Breast epithelium (tissue), 4 donors: ENCODE data around the gene TGM5. TPM values are rescaled to one million over a fixed set of nuclear protein-coding genes. Genes with fewer than 3 reads are reported as not detected.

ENCODE experiments used
- DNase-seq, 2 donors: peaks; one replicate each; pipeline ENCODE4 v3.0.0-alpha.2; 2019; ENCODE audit warnings: low spot score in 2 of 2
- H3K27ac ChIP-seq, 2 donors: fragments of 200-600 bp; sonication (generic) in 1 of 2; one replicate each; pipeline ENCODE4 v1.5.1; 2016 to 2019; ENCODE audit warnings: mild to moderate bottlenecking in 1 of 2
- H3K27me3 ChIP-seq, 2 donors: fragments of 200-600 bp; sonication (generic) in 1 of 2; one replicate each; pipeline versions ENCODE4 v1.5.1 to v1.6.0; 2017 to 2019; ENCODE audit warnings: control low read depth in 1 of 2, mild to moderate bottlenecking in 1 of 2
- H3K36me3 ChIP-seq: fragments of 200-600 bp; one replicate; pipeline ENCODE4 v1.5.1; 2019
- H3K4me1 ChIP-seq, 2 donors: fragments of 200-600 bp; sonication (generic); one replicate each; pipeline ENCODE4 v1.5.1; 2016 to 2019; ENCODE audit warnings: control low read depth in 1 of 2
- H3K4me3 ChIP-seq, 3 donors: fragments of 200-600 bp; sonication (generic); 1 replicate in 2 of 3; 2 replicates in 1 of 3; pipeline ENCODE4 v1.5.1; 2016 to 2019; ENCODE audit warnings: mild to moderate bottlenecking in 3 of 3, moderate library complexity in 2 of 3
- H3K9me3 ChIP-seq, 2 donors: fragments of 200-600 bp; sonication (generic) in 1 of 2; one replicate each; pipeline ENCODE4 v1.5.1; 2016 to 2019; ENCODE audit warnings: control low read depth in 1 of 2
- POLR2A ChIP-seq: fragments of 450-650 bp; IDR thresholded peaks from one replicate; pipeline ENCODE4 v1.6.1; 2016; ENCODE audit warnings: antibody characterized with exemption, mild to moderate bottlenecking, moderate library complexity
- POLR2AphosphoS5 ChIP-seq, 3 donors: sonication (generic); formaldehyde crosslinking; IDR thresholded peaks; one replicate each; pipeline ENCODE4 v1.6.1; 2017; ENCODE audit warnings: antibody characterized with exemption in 3 of 3
- intact Hi-C: fragments of 100-400 bp; cut with DNase I; formaldehyde crosslinking; loops from one replicate; pipeline ENCODE4 v1.15.1; 2023; ENCODE audit warnings: low total_unique reads
- total RNA-seq, 3 donors: library from RNA; depleted of rRNA; stranded (reverse); fragments of >200 nt; gene quantifications; one replicate each; pipeline ENCODE4 v1.1.0, GENCODE V29; 2016
- TF ChIP-seq, protein P1 (sequence below), 3 donors: fragments of 450-650 bp; IDR thresholded peaks; one replicate each; pipeline ENCODE4 v1.5.1; 2016 to 2017; ENCODE audit warnings: antibody characterized with exemption in 3 of 3, mild to moderate bottlenecking in 3 of 3, moderate library complexity in 3 of 3

Gene TGM5
- total RNA-seq, 3 donors from 2014 or later, result 1.6 to 3.1 (median 2.7) TPM

DNA sequence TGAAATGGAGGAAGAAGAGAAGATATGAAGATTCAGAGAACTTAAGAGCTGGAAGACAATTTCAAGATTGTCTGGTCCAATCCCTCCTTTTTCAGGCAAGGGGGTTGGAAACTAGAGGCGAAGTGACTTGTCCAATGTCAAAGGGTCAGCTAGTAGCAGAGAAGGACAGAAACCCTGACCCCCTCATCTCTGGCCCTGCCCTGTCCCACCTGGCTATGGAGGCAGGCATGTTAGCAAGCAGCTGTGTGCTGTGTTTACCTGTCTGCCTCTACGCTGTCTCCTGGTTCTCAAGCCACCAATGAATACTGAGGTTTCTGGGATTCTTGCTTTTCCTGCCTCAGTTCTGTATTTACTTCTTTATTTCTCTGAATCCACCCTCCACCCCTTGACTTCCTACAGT lies 342 bp downstream of the TGM5 start:
- H3K36me3 ChIP-seq, result no peaks in the 10 kb centered on the region
- H3K9me3 ChIP-seq, result no peaks in the 10 kb centered on the region
- peaks cover 0 to 7% of the 10 kb centered on the region in 2 donors for H3K4me1 ChIP-seq
- H3K4me3 ChIP-seq, result no peak overlapping the region
- DNase-seq, result no peak
- H3K27ac ChIP-seq, result peak overlapping the region; percentile 83 to 84
- no peaks in the 10 kb centered on the region for H3K27me3 ChIP-seq
- TF ChIP-seq POLR2A, result no peak
- TF ChIP-seq, protein P1, sequence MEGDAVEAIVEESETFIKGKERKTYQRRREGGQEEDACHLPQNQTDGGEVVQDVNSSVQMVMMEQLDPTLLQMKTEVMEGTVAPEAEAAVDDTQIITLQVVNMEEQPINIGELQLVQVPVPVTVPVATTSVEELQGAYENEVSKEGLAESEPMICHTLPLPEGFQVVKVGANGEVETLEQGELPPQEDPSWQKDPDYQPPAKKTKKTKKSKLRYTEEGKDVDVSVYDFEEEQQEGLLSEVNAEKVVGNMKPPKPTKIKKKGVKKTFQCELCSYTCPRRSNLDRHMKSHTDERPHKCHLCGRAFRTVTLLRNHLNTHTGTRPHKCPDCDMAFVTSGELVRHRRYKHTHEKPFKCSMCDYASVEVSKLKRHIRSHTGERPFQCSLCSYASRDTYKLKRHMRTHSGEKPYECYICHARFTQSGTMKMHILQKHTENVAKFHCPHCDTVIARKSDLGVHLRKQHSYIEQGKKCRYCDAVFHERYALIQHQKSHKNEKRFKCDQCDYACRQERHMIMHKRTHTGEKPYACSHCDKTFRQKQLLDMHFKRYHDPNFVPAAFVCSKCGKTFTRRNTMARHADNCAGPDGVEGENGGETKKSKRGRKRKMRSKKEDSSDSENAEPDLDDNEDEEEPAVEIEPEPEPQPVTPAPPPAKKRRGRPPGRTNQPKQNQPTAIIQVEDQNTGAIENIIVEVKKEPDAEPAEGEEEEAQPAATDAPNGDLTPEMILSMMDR (IDR thresholded peaks at IDR 0.05), result no peak
- TF ChIP-seq POLR2AphosphoS5 (IDR thresholded peaks at IDR 0.05), result no peak
- intact Hi-C loops, result no loop called here

DNA sequence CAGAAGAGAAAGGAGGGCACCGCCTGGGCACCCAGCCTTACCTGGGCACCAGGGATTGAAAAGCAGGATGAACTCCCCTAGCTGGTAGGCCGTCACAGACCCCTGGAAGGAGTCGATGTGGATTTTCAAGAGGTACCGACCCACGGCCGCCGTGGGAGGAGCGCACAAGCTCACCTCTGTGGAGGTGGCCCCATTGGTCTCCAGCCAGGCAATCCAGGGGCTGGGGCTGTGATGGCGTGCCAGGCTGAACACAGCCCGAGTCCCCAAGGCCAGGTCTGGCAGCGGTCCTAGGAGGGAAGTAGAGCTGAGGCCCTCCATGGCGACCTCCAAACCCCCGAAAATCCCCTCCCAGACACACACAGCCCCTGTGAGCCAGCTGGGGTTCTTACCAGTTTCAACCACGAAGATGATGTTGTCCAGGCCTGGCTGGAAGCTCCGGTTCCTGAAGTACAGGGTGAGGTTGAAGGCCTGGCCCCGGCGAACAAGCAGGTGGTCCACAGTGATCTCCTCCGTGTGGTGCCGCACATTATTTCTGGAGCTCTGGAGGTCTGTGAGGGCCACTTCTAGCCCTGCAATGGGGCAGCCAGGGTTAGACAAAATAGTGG lies 6.6 kb downstream of the TGM5 start:
- no peak overlapping the region for H3K4me3 ChIP-seq
- H3K4me1 ChIP-seq, result no peaks in the 10 kb centered on the region
- intact Hi-C loops, result no loop called here
- H3K36me3 ChIP-seq, result no peaks in the 10 kb centered on the region
- no peaks in the 10 kb centered on the region for H3K9me3 ChIP-seq
- H3K27me3 ChIP-seq, result no peaks in the 10 kb centered on the region
- H3K27ac ChIP-seq, result no peak overlapping the region
- TF ChIP-seq, protein P1 (IDR thresholded peaks at IDR 0.05), result no peak
- TF ChIP-seq POLR2AphosphoS5 (IDR thresholded peaks at IDR 0.05) (no peak), POLR2A (no peak)
- no peak for DNase-seq

DNA sequence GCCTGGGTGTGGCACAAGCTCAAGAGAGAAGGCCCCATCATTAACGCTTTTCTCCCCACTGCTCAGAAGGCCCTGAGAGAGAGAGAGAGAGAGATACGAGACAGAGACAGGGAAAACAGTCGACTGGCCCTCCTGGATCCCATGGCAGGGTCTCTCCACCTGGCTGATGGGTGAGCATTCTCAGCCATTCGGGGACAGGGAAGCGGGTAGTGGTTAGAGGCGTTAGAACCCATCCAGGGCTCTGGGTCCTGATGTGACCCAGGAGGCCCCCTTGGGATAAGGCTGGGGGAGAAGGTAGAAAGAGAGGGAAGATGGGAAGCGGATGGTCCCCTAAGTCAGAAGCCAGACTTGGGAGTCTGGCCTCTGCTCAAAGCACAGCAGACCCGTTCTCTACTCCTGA lies 7.9 kb downstream of the TGM5 start:
- DNase-seq, result no peak
- no peaks in the 10 kb centered on the region for H3K36me3 ChIP-seq
- intact Hi-C loops, result no loop called here
- H3K9me3 ChIP-seq, result no peaks in the 10 kb centered on the region
- H3K4me3 ChIP-seq, result no peak overlapping the region
- no peaks in the 10 kb centered on the region for H3K27me3 ChIP-seq
- no peak overlapping the region for H3K27ac ChIP-seq
- no peak for TF ChIP-seq POLR2AphosphoS5 (IDR thresholded peaks at IDR 0.05)
- TF ChIP-seq, protein P1 (IDR thresholded peaks at IDR 0.05), result no peak
- TF ChIP-seq POLR2A, result no peak
- H3K4me1 ChIP-seq, result no peaks in the 10 kb centered on the region

DNA sequence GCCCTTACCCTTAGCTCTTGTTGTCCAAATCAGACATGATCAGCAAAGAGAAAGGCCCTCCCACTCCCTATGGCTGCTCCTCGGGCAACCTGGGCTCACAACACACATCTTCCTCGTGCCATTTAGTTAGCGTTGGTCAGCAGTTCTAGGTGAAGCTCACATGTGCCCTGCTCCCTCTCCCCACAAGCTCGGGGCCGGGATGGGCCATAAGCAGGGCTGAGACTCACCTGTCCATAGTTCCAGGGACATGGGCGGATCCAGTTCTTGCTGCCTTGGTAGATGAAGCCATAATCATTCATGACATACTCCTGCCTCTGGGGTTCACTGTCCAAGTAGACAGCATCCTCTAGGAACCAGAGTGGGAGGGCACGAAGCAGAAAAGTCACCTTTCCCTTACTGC lies 10.4 kb downstream of the TGM5 start:
- H3K27ac ChIP-seq, result no peak overlapping the region
- H3K4me3 ChIP-seq, result no peak overlapping the region
- intact Hi-C loops, result no loop called here
- TF ChIP-seq POLR2A (no peak), POLR2AphosphoS5 (IDR thresholded peaks at IDR 0.05) (no peak)
- TF ChIP-seq, protein P1 (IDR thresholded peaks at IDR 0.05), result no peak
- no peaks in the 10 kb centered on the region for H3K4me1 ChIP-seq
- H3K9me3 ChIP-seq, result no peaks in the 10 kb centered on the region
- no peak for DNase-seq
- H3K36me3 ChIP-seq, result no peaks in the 10 kb centered on the region
- H3K27me3 ChIP-seq, result no peaks in the 10 kb centered on the region

DNA sequence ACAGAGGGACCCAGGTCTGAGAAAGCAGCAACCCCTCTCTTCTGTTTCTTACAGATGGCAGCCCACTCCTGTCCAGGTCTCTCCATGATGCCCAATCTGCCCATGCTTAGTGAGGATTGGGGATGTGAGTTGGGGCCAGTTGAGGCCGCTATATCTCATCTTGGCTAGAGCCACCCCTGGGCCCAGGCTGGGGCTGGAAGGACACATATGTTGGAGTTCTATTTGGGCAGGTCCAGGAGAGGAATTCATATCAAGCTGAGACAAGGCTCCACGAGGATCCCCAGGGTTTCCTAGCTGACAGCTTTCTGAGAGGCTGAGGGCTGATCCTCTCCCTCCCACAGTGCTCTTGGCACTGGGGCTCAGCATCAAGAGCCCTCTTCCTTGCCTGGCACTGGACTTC lies 11.4 kb downstream of the TGM5 start:
- intact Hi-C loops, result no loop called here
- Histone ChIP-seq H3K9me3 (no peaks in the 10 kb centered on the region), H3K4me3 (no peak overlapping the region), H3K36me3 (no peaks in the 10 kb centered on the region), H3K27ac (no peak overlapping the region), H3K27me3 (no peaks in the 10 kb centered on the region), H3K4me1 (no peaks in the 10 kb centered on the region)
- TF ChIP-seq, protein P1 (IDR thresholded peaks at IDR 0.05), result no peak
- TF ChIP-seq POLR2AphosphoS5 (IDR thresholded peaks at IDR 0.05), result no peak
- TF ChIP-seq POLR2A, result no peak
- no peak for DNase-seq
